ENCODE data around the gene CIPC. TPM values are rescaled to one million over a fixed set of nuclear protein-coding genes. Genes with fewer than 3 reads are reported as not detected.

CIPC gene, protein sequence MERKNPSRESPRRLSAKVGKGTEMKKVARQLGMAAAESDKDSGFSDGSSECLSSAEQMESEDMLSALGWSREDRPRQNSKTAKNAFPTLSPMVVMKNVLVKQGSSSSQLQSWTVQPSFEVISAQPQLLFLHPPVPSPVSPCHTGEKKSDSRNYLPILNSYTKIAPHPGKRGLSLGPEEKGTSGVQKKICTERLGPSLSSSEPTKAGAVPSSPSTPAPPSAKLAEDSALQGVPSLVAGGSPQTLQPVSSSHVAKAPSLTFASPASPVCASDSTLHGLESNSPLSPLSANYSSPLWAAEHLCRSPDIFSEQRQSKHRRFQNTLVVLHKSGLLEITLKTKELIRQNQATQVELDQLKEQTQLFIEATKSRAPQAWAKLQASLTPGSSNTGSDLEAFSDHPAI
- total RNA-seq, result 10 to 100 TPM; 37.1 to 63.0 (median 46.5) TPM

DNA sequence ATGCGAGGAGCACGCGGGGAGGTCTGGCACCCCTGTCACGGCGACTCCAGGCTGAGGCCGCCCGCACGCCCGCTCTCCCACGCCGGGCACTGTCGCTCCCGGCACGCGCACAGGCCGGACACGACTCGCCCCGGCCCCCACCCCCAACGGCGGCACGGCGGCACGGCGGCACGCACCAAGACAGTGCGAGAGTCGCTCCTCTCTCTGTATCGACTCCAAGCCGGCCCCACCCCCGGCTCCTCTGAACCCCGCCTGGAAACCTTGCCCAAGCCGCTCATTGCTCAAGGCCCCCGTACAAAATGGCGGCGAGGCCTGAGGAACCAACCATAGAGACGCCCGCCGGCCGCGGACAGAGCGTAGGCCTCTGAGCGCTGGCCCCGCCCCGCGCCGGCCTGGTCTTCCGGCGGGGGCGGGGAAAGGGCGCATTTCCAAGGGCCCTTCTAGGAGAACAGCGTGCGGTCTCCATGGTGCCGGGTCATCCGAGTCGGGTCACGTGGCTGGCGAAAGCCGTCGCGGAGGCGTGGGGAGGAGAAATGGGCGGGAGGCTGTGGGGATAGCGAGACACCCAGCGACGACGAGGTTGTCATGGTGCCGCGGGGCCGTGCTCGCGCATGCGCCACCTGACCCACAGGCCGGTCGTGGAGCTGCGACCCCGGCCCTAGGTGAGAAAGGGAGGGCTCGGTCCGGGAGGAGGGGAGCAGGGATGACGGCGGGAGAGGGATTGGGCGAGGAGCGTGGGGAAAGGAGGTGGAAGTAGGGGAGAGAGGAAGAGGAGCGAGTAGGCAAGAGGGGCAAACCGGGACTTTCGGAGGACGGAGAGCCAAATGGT lies at the start of gene CIPC:
CIPC (plus strand) TSS at position 559 of the 829 bp plus-strand sequence. CDS start 7,451 bp downstream, outside the sequence.
- DNase-seq (ENCODE audit: extremely low spot score), result peak; percentile 100
- H3K36me3 ChIP-seq, result no peaks in the 10 kb centered on the region
- H3K4me3 ChIP-seq, result peak within 1 kb of the TSS; percentile 77 to 96 (median 90)
- H3K27me3 ChIP-seq, result no peaks in the 10 kb centered on the region
- peaks cover 46 to 63% (median 55%) of the 10 kb centered on the region in 4 donors for H3K4me1 ChIP-seq
- TF ChIP-seq POLR2A (IDR thresholded peaks at IDR 0.05; ENCODE audit: low read depth) (peak; percentile 70), POLR2AphosphoS5 (IDR thresholded peaks at IDR 0.05) (peak; percentile 92 to 93), EP300 (IDR thresholded peaks at IDR 0.05) (no peak)
- TF ChIP-seq, protein P1, sequence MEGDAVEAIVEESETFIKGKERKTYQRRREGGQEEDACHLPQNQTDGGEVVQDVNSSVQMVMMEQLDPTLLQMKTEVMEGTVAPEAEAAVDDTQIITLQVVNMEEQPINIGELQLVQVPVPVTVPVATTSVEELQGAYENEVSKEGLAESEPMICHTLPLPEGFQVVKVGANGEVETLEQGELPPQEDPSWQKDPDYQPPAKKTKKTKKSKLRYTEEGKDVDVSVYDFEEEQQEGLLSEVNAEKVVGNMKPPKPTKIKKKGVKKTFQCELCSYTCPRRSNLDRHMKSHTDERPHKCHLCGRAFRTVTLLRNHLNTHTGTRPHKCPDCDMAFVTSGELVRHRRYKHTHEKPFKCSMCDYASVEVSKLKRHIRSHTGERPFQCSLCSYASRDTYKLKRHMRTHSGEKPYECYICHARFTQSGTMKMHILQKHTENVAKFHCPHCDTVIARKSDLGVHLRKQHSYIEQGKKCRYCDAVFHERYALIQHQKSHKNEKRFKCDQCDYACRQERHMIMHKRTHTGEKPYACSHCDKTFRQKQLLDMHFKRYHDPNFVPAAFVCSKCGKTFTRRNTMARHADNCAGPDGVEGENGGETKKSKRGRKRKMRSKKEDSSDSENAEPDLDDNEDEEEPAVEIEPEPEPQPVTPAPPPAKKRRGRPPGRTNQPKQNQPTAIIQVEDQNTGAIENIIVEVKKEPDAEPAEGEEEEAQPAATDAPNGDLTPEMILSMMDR (IDR thresholded peaks at IDR 0.05), result no peak
- intact Hi-C loops (cut with DNase I), result no loop called here
- WGBS, result under 1% methylated on average over 50 of the region's 87 CpGs
- H3K9me3 ChIP-seq, result no peaks in the 10 kb centered on the region
- peak within 1 kb of the TSS; percentile 96 to 99 (median 98) for H3K27ac ChIP-seq (replicated peaks in 1 of 4)

DNA sequence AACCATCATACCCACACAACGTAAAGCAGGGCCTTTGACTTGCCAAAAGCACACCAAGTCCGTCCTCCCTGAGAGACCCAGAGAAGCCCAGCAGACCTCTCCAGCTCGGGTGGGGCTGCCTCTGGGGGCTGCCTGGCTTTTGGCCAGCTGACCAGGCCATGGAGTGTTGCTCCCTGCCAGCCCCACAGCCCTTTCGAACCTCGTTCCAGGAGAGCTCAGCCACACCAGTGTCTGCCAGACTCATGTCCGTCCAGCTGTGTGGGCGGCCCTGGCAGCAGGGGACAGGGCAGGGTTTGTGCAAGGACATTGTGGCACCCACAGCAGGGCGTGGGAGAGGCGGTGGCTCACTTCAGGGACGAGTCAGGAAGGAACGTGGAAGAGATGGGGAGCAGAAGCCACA lies 46.9 kb upstream of the CIPC start:
- no peaks in the 10 kb centered on the region for H3K27me3 ChIP-seq
- WGBS, result 22% methylated on average over 8 of the region's 11 CpGs
- H3K4me3 ChIP-seq, result no peak overlapping the region
- H3K4me1 ChIP-seq, result peaks cover 23 to 47% (median 41%) of the 10 kb centered on the region in 4 donors
- no peak for DNase-seq (ENCODE audit: extremely low spot score)
- intact Hi-C loops (cut with DNase I), result no loop called here
- H3K27ac ChIP-seq (replicated peaks in 1 of 4), result peak overlapping the region; percentile 56 to 79 (median 73)
- H3K9me3 ChIP-seq, result peaks cover 0 to 7% (median 2%) of the 10 kb centered on the region in 4 donors
- H3K36me3 ChIP-seq, result no peaks in the 10 kb centered on the region
- TF ChIP-seq, protein P1 (IDR thresholded peaks at IDR 0.05), result no peak
- TF ChIP-seq POLR2A (IDR thresholded peaks at IDR 0.05; ENCODE audit: low read depth) (no peak), POLR2AphosphoS5 (IDR thresholded peaks at IDR 0.05) (peak; percentile 10 to 18)

DNA sequence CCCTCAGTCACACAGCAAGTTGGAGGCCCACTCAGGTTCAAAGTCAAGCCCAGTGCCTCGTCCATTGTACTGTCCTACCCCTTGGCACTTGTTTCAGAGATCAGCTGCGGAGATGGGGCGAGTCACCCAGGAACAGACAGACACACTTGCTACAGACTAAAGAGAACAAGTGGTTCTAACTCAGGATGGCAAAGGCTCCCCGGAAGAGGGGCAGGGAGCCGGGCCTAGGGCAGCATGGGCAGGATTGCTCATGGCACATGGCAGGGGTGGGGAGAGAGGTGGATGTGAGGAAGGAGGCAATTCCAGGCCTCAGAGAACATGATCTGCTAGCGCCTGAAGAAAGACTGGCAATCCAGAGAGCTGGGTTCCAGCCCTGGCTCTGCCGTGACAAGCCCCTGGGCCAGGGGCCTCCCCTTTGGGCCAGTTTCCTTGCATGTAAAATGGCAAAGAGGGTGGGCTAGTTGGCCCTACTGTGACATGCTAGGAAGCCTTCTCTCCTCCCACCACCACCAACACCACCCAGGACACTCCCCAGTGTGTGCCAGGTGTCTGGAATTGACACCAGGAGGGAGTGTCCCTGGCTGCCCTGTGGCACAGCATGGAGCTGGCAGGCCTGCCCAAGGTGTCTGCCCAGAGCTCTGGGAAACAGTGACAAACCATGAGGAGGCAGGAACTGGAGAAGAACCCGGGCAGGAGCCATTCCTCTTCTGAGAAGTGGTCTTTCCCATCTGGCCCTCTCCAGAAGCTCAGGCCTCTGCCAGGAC lies 45.6 kb upstream of the CIPC start:
- H3K4me3 ChIP-seq, result no peak overlapping the region
- H3K27ac ChIP-seq (replicated peaks in 1 of 4), result peak overlapping the region; percentile 51 to 79 (median 64)
- peaks cover 0 to 13% (median 3%) of the 10 kb centered on the region in 4 donors for H3K9me3 ChIP-seq
- intact Hi-C loops (cut with DNase I), result loop anchor here (1.0 kb wide), 1 partner anchor 139 kb away; no protein-coding TSS in a partner anchor
- H3K36me3 ChIP-seq, result no peaks in the 10 kb centered on the region
- H3K27me3 ChIP-seq, result no peaks in the 10 kb centered on the region
- no peak for DNase-seq (ENCODE audit: extremely low spot score)
- peaks cover 14 to 36% (median 31%) of the 10 kb centered on the region in 4 donors for H3K4me1 ChIP-seq
- WGBS, result 81% methylated on average over 7 of the region's 8 CpGs
- TF ChIP-seq POLR2AphosphoS5 (IDR thresholded peaks at IDR 0.05), result no peak
- TF ChIP-seq EP300 (IDR thresholded peaks at IDR 0.05), result no peak
- TF ChIP-seq, protein P1 (IDR thresholded peaks at IDR 0.05), result no peak
- TF ChIP-seq POLR2A (IDR thresholded peaks at IDR 0.05; ENCODE audit: low read depth), result no peak

DNA sequence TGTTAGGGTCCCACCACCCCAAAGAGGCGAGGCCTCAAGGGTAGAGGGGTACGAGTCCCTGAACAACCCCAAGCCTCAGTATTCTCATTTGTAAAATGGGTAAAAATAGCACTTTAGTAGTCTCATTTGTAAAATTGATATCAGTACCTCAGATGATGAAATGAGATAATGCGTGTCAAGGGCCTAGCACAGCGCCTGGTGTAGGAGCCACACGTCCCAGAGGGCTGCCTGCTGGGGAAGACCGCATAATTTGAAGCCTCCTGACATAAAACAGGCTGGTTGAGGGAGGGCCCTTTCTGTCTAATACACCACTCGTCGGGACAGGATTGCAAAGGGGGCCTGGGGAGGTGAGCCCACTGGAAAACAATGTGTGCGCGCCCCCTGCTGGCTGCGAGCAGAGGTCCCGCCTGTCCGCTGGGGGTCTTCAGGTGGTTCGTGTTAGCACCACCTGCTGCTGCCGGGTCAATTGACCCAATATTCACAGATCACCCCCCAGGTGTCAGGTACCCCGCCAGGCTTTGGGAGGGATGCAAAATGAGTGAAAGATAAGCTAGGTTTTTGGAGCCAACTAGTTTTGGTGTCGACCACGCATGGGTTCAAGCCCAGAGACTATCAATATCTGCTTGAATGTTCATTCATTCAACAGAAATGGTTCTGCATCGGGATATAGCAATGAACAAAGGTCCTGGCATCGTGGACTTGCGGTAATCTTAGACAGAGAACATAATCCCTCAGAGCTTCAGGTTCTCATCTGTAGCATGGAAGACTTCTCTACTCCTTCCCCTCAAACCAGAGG lies 44.8 kb upstream of the CIPC start:
- no peak for DNase-seq (ENCODE audit: extremely low spot score)
- H3K27me3 ChIP-seq, result no peaks in the 10 kb centered on the region
- H3K36me3 ChIP-seq, result no peaks in the 10 kb centered on the region
- peaks cover 14 to 36% (median 31%) of the 10 kb centered on the region in 4 donors for H3K4me1 ChIP-seq
- peaks cover 0 to 13% (median 3%) of the 10 kb centered on the region in 4 donors for H3K9me3 ChIP-seq
- TF ChIP-seq, protein P1 (IDR thresholded peaks at IDR 0.05), result peak; percentile 91 to 94 (median 92)
- TF ChIP-seq POLR2AphosphoS5 (IDR thresholded peaks at IDR 0.05), result peak in 1 of 2 donors; percentile 17
- TF ChIP-seq EP300 (IDR thresholded peaks at IDR 0.05), result no peak
- TF ChIP-seq POLR2A (IDR thresholded peaks at IDR 0.05; ENCODE audit: low read depth), result no peak
- peak overlapping the region; percentile 51 to 79 (median 64) for H3K27ac ChIP-seq (replicated peaks in 1 of 4)
- intact Hi-C loops (cut with DNase I), result loop anchor here (1.0 kb wide), 1 partner anchor 140 kb away; no protein-coding TSS in a partner anchor
- no peak overlapping the region for H3K4me3 ChIP-seq
- 59% methylated on average over 11 of the region's 21 CpGs for WGBS

All from esophagus muscularis mucosa (tissue), 4 donors.